Measurements from ENCODE around the gene SRRM2.

SRRM2 gene

DNA sequence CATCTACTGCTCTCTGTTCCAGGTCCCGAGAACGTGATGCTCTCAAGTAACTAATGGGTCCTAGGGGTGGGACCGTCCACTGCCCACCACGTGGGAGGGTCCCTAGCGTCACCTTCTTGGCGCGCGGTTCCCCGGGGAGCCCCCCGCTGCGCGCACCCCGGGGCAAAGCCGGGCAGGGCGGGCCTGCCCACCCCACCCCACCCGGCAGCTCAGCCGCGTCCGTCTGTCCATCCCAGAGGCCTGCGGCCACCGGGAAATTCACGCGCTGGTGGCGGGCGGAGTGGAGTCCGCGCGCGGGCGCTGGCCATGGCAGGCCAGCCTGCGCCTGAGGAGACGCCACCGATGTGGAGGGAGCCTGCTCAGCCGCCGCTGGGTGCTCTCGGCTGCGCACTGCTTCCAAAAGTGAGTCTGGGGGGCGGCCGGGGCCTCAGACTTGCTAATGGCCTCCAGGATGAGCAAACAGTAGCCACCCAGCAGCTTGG is 46.3 kb downstream of the SRRM2 start:
- no peak for DNase-seq (ENCODE audit: low spot score)

DNA sequence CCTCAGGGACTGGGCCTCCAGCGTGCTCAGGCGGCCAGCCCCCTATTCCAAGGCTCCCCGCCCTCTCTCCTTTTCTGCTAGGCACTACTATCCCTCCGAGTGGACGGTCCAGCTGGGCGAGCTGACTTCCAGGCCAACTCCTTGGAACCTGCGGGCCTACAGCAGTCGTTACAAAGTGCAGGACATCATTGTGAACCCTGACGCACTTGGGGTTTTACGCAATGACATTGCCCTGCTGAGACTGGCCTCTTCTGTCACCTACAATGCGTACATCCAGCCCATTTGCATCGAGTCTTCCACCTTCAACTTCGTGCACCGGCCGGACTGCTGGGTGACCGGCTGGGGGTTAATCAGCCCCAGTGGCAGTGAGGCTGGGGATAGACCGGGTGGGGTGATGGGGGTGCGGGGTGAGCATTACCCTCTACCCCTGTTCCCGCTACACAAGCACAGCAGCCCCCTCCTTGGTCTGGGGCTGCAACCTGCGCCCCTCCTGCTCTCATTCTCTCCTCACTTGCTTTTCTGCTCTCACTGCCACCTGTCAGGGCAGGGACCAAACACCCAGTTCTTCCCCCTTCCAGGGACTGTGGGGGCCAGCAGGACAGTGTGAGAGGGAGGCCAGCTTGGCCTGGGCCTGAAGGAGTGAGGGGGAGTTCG is 46.9 kb downstream of the SRRM2 start:
- DNase-seq (ENCODE audit: low spot score), result no peak

DNA sequence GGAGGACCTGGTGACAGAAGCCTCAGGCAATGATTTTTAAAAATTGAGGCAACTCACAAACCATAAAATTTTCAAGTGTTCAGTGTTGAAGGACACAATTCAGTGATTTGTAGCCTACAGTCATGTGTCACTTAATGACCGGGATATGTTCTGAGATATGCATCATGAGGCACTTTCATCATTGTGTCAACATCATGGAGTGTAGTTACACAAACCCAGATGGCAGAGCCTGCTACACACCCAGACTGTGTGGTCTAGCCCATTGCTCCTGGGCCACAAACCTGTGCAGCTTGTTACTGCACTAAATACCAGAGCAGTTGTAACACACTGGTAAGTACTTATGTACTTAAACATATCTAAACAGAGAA is 47.4 kb downstream of the SRRM2 start:
- DNase-seq (ENCODE audit: low spot score), result no peak

DNA sequence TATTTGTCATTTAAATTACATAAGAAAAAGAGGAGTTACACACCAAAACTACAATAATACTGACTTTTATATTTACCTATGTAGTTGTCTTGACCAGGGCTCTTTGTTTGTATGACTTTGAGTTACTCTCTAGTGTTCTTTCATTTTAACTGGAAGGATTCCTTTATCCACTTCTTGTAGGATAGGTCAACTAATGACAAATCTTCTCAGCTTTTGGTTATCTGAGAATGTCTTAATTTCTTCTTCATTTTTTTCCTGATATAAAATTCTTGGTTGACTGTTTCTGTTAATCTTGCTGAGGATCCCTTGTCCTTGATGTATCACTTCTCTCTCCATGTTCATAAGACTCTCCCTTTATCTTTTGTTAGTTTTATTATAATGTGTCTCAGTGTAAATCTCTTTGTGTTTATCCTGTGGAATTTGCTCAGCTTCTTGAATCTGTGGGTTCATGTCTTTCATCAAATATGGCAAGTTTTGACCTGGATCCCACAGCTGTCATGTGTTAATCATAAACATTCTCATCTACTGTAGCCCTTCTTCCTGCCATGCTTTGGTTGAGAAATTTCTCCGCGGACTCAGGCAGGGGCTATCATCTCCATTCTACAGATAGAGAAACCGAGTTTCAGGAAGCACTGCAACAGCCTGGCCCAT is 51.2 kb downstream of the SRRM2 start:
- DNase-seq (ENCODE audit: low spot score), result no peak

DNA sequence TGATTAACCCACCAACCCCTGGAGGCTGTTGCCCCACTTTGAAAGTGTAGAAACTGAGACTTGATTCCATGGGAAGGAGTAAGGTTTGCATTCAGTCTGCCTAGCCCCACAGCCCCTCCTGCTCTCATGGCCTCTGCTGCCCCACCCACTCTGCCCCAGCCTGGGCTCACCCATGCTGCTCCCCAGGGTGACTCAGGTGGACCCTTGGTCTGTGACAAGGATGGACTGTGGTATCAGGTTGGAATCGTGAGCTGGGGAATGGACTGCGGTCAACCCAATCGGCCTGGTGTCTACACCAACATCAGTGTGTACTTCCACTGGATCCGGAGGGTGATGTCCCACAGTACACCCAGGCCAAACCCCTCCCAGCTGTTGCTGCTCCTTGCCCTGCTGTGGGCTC is 52.3 kb downstream of the SRRM2 start:
- DNase-seq (ENCODE audit: low spot score), result no peak

DNA sequence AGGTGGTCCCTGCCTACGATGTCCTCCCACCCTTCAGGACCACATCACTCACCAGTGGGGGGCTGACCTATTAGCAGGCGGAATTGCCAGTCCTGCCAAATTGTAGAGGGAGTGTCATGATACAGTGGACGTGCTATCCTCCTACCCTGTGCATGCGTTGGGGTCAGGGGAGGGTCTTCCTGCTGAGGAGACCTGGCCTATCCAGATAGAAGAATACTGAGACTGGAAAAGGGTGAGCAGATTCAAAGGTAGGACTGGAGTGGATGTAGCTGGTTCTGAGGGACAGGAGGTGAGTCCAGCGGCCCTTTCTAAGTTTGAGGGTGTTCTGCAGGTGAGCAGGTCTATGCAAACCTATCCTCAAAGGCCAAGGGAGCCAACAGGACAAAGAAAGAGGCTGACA is 53.8 kb downstream of the SRRM2 start:
- no peak for DNase-seq (ENCODE audit: low spot score)

DNA sequence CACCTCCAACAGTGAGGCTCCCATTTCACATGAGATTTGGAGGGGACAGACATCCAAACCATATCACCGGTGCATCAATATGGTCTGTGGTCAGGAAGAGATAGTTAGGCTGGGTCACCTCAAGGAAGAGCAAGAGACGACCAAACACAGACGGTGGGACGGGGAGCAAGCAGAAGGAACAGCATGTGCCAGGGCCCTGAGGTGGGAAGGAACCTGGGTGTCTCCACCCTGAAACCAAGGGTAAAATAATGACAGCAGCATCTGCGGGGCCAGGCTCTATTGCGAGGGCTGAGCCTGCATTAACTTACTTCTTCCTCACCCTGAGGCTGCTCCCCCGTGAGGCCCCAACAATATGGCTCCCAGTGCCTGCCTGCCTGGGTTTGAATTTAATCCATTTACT is 55.7 kb downstream of the SRRM2 start:
- DNase-seq (ENCODE audit: low spot score), result no peak

DNA sequence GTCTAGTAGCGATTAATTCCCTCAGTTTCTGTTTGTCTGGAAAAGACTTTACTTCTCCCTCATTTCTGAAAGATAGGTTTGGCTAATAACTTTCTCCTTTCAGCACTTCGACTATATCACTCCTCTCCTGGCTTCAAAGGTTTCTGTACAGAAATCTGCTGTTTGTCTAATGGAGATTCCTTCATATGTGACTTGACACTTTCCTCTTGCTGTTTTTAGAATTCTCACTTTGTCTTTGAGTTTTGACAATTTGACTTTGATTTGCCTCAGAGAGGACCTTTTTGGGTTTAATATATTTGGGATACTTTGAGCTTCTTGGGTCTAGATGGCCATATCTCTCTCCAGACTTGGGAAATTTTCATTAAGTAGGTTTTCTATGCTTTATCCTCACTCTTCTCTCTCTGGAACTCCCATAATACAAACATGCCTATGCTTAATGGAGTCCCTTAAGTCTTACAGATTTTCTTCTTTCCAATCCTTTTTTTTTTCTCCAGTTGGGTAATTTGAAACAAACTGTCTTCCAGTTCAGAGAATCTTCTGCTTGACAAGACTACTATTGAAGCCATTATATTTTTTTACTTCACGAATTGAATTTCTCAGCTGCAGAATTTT is 56.8 kb downstream of the SRRM2 start:
- no peak for DNase-seq (ENCODE audit: low spot score)

DNA sequence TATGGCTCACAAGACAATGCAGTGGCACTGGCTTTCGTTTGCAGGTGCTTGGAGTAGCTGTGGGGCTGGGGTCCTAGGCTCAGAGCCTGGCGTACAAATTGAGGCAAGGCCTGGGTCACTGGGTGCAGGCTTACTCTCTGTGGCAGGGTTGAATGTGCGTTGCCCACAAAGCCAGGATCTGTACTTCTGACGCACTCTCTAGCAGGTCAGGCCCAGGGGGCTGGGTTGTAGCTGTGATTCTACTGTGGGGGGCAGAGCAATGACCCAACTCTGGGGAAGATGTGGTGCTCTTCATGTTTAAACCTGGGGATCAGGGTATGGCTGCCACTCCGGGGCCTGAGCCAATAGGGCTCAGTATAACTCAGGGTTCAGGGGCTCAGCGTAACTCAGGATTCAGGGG is 58.2 kb downstream of the SRRM2 start:
- DNase-seq (ENCODE audit: low spot score), result no peak

DNA sequence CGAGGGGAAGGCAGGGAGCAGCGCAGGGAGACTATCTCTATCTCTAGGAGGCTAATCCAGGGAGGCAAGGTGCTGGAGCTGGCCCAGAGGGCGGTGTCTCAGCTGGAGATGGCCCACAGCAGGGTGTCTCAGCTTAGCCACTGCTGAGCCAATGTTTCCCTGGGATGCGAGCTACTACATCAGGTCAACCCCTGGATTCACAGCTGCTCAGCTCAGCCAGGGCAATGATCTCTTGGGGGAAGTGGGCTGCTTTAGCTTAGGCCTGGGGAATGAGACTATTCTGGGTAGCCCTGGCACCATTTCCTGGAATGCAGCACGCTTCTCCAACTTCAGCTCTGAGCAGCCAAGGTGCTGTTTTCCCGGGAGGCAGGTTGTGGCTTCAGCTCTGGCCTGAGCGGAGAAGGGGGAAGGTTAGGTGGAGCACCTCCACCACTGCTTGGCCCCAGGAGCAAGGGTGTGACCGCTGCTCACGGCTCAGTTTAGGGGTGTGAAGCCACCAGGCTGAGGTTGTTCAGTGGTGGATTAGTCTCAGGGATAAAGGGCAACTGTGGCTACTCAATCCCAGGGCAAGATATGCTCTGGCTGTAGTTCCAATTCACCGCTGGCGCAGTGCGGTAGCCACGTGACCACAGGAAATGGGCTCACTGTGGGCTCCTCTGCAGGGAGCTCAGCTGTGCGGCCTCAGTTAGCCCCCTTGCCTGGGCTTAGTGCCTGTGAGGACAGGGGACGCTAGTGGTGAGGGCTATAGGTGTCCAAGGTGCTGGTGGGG is 59.4 kb downstream of the SRRM2 start:
- no peak for DNase-seq (ENCODE audit: low spot score)

DNA sequence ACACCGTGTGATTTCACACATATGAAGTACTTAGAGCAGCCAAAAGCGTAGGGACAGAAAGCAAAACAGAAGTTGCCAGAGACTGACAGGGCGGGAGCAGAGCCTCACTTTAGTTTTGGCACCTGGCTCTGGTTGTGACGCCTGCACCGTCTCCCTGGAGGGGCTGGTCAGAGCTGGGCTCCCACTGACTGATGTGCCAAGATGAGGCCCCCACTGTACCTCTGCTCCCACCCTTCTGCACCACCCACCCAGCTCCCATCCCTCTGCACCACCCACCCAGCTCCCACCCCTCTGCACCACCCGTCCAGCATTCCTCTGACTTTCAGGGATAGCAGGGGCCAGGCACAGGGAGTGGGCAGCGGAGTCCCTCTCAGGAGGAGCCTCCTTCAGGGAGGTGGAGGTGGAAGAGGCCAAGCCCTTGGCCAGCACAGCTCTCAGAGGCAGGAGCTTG is 61.4 kb downstream of the SRRM2 start:
- DNase-seq (ENCODE audit: low spot score), result no peak

DNA sequence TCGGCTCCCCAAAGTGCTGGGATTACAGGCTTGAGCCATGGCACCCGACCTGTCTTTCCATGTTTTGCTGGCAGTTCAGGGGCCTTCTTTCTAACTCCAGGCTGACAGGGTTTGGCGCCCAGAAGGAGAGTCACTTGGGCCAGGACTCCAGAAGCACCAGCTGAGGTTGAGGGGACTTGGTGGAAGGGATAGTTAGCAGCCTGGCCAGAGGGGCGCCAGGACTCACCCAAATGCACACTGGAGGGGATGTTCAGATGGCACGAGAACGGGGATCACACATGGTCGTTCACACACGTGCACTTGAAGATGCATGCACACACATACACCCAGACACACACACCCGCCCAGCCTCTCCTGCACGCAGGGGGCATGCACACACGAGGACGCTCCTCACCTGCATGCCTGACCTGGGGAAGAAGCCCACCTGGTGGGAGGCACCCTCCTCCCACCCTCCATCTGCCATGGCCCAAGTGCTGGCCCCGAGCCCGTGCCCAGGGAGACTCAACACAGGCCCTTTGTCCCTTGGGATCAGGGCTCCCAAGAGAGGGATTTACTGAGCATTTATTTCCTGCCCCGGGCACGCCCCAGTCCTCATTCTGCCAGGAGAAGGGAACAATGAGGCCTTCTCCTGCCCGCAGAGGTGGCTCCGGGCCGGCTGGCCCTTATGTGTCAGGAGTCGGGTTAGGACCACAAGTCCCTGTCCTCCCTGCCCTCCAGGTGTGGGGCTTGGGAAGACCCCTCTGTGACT is 62.3 kb downstream of the SRRM2 start:
- no peak for DNase-seq (ENCODE audit: low spot score)

DNA sequence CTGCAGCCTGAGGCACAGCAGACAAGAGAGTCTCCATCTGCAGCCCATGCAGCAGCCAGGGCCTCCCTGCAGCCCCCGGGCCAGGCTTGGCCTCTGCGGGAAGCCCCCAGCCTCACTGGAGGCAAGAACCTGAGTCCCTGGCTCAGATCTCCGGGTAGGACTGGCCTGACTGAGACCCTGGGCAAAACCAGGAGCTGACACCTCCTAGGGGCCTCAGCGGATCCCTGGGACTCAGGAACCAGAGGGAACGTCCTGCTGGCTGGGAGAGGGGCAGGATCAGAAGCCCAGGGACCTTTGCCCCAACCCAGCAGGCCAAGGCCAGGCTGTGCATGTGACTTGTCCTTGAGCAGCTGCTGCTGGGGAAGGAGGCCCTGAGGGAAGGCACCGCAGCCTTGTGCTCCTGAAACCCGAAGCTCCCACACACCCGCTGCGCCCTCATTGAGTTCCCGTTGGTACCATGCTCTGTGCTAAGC is 62.9 kb downstream of the SRRM2 start:
- no peak for DNase-seq (ENCODE audit: low spot score)

DNA sequence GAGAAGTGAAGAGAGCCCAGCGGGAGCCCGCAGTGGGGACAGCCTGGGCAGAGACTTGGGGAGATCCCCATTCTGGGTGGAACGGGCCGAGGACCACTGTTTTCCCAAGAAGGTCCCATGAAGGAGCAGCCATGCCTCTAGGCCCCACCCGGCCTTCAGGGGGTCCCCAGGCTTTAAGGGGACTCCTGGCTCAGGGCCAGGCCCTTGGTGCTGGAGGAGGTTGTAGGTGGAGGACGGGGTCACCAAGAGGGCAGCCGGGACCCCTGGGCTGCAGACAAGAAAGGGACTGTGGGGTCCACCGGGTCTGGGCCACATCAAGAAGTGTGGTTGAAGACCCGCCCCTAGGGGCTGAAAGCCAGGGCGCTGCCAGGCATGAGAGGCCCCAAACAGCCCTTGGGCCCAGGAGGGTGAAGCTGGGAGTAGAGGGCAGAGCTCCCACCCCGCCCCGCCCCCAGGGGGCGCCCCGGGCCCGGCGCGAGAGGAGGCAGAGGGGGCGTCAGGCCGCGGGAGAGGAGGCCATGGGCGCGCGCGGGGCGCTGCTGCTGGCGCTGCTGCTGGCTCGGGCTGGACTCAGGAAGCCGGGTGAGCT is 64.4 kb downstream of the SRRM2 start, which contains the start of gene PRSS21:
Gene PRSS21 (plus strand): TSS at position 487 of the 589 bp plus-strand sequence. CDS start 32 bp downstream, at position 519.
- DNase-seq (ENCODE audit: low spot score), result no peak

DNA sequence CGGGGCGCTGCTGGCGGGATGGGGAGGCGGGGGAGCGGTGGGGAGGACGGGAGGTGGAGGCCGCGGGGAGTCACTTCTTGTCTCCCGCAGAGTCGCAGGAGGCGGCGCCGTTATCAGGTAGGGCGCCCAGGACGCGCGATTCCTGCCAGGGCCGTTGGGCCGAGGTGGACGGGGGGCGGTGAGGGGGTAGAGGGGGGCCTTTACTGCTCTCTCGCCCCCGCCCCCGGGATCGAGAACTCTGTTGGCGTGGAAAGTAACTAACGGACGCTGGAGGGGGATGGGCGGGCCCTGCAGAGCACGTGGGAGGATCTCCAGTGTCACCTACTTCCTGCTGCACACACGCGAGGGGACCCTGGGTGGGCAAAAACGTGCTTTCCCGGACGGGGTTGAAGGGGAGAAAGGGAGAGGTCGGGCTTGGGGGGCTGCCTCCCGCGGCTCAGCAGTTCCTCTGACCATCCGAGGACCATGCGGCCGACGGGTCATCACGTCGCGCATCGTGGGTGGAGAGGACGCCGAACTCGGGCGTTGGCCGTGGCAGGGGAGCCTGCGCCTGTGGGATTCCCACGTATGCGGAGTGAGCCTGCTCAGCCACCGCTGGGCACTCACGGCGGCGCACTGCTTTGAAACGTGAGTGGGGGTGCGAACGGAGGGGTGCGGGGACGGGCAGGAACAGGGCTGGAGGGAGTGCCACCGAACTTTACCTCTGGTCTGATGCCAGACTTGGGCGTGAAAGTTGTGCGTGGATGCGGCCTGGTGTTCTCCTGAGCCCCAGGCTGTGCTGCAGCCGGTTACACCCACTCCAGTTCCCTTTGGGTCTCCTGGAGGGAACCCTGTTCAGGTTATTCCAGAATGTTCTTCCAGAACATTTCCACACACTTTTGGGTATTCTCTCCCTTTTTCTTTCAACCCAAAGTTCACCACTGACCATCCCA is 65.2 kb downstream of the SRRM2 start:
- DNase-seq (ENCODE audit: low spot score), result no peak

DNA sequence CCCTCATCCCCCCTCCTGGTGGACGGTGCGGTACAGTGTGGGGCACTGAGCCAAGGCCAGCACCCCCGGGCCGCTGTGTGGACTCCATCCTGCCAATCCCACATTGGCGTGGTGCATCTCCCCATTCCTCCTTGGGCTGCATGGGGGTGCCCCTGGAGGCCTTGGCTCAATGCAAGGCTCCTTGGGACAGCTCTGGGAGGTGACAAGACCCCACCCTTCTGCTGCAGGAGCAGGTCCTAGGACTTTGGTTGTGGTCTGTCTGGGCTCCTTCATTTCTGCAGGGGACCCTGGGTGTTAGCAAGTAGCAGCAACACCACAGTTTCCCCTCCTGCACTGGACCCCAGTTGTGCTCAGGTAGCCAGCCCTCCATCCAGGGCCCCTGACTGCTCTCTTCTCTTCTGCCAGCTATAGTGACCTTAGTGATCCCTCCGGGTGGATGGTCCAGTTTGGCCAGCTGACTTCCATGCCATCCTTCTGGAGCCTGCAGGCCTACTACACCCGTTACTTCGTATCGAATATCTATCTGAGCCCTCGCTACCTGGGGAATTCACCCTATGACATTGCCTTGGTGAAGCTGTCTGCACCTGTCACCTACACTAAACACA is 65.9 kb downstream of the SRRM2 start:
- no peak for DNase-seq (ENCODE audit: low spot score)

DNA sequence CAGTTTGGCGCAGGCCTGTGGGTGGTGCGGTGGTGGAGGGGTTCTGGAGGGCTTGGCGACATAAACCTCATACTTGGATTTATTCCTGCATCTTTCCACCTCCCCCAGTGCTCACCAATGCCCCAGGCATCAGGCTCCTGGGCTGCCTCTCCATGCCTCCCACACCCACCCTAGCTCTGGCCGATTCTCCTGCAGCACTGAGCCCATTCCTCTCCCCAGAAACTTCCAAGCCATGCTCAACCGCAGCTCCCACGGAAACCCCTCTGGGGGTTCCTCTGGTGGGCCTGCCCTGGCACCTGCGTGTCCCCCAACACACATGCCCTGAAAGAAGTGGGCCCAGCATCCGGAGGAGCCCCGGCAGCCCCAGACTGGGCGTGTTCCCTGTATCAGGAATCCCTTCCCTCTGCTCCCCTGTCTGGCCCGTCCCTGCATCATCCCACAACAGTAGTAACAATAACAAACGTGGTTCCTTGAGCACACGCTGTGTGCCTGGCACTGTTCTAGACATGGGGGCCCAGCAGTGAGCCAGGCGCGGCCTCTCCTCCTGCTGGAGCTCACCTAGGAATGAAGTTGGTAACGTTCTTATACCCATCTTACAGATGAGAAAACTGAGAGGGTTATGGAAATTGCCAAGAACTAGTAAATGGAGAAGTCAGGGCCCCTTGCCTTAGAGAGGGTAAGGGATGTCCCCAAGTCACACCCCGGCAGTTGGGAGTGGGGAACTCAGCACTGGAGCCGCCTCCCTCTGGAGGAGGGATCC is 66.9 kb downstream of the SRRM2 start:
- DNase-seq (ENCODE audit: low spot score), result no peak

DNA sequence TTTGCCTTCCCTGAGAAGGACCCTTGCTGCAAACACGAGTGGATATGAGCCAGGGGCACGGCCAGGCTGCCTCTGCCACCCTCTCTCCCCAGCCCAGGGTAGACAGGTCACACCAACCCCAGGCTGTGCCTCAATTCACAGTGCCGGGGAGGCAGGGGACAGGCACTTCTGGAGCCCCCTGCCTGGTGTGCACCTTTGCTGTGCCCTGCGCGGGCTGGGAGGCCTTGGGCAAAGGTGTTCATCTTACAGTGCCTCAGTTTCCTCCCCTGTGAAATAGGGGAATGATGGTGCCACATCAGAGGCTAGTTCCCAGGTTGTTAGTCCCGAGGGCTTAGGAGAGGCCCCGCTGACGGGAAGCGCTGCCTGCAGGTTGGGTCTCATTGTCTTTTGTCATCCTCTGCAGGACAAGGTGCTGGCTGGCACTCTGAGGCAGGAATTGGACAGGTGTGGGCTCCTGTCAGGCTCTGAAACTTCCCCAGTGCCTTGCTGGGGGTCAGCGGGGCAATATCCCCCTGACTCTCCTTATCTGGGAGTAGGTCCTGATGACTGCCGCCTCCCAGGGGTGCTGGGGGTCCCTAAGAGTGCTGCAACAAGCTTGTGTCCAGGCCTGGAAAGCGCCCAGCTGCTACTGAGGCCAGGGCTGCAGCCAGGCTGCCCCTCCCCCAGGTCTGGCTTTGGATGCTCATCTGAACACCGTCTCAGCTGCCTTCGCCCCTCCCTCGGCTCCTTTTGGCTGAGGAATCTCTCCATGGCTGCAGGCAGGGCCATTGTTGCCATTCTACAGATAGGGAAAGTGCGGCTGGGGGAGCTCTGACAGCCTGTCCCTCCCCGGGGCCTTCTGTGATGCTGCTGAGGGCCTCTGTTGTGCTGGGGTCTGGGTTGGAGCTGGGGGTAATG is 67.7 kb downstream of the SRRM2 start:
- DNase-seq (ENCODE audit: low spot score), result no peak
